Measurements from ENCODE around the gene SCFD2.

DNA sequence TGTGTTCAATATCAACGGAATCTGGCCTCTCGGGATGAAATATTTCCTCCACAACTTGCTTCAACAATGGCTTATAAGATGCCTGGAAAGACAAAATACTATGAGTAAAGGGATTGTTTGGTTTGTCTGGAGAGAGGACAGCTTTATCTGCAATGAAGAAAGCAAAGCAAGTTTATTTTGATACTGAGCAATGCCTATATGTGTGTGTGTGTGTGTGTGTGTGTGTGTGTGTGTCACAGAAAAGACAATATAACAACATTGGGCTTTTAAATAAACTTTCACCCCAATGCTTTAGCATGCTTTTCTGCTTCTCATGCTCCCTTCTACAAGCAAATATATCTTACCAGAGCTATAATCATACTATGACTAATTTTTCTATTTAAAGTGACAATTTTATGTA, 458.4 kb downstream of the SCFD2 start:
- TF ChIP-seq, protein P1, sequence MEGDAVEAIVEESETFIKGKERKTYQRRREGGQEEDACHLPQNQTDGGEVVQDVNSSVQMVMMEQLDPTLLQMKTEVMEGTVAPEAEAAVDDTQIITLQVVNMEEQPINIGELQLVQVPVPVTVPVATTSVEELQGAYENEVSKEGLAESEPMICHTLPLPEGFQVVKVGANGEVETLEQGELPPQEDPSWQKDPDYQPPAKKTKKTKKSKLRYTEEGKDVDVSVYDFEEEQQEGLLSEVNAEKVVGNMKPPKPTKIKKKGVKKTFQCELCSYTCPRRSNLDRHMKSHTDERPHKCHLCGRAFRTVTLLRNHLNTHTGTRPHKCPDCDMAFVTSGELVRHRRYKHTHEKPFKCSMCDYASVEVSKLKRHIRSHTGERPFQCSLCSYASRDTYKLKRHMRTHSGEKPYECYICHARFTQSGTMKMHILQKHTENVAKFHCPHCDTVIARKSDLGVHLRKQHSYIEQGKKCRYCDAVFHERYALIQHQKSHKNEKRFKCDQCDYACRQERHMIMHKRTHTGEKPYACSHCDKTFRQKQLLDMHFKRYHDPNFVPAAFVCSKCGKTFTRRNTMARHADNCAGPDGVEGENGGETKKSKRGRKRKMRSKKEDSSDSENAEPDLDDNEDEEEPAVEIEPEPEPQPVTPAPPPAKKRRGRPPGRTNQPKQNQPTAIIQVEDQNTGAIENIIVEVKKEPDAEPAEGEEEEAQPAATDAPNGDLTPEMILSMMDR (IDR thresholded peaks at IDR 0.05): no peak
- TF ChIP-seq SIN3A (IDR thresholded peaks at IDR 0.05; ENCODE audit: borderline replicate concordance, insufficient read depth, low read depth, low read length): no peak
